Mesothelial cell of epicardium (in vitro differentiated cells): ENCODE data around the gene NAV2. TPM values are rescaled to one million over a fixed set of nuclear protein-coding genes. Genes with fewer than 3 reads are reported as not detected.

Source experiments
- DNase-seq, 2 experiments: peaks; one replicate each; pipeline ENCODE4 v3.0.0; 2021; ENCODE audit warnings: low spot score in 2 of 2; ENCODE audit not compliant: unreplicated experiment in 2 of 2
- H3K27ac Mint-ChIP-seq: 2 replicates; pipeline ENCODE4 v1.8.0; 2021; ENCODE audit warnings: mixed read lengths
- H3K27me3 Mint-ChIP-seq: 2 replicates; pipeline ENCODE4 v1.8.0; 2021; ENCODE audit warnings: low read depth, mixed read lengths
- H3K36me3 Mint-ChIP-seq: 2 replicates; pipeline ENCODE4 v1.8.0; 2021; ENCODE audit warnings: mixed read lengths
- H3K4me1 Mint-ChIP-seq: 2 replicates; pipeline ENCODE4 v1.8.0; 2021; ENCODE audit warnings: mixed read lengths
- H3K4me3 Mint-ChIP-seq: 2 replicates; pipeline ENCODE4 v1.8.0; 2021; ENCODE audit warnings: mild to moderate bottlenecking, moderate library complexity, mixed read lengths
- H3K9me3 Mint-ChIP-seq: 2 replicates; pipeline ENCODE4 v1.8.0; 2021; ENCODE audit warnings: mixed read lengths
- CTCF ChIP-seq: fragments of 200-600 bp; sonication (generic); IDR thresholded peaks from one replicate; pipeline ENCODE4 v1.5.0; 2021; ENCODE audit warnings: antibody characterized with exemption; ENCODE audit not compliant: unreplicated experiment
- total RNA-seq: library from RNA; stranded (reverse); gene quantifications from 3 replicates; pipeline ENCODE4 v1.2.1, GENCODE V29; 2021

Gene NAV2
- total RNA-seq, 1 donor from 2014 or later, result 69.8 TPM

GRCh38 chr11:19917069-19917468, 204.4 kb downstream of the NAV2 start:
- Mint-ChIP-seq H3K27me3 (no peaks in the 10 kb centered on the region), H3K9me3 (no peaks in the 10 kb centered on the region), H3K4me3 (no peak overlapping the region), H3K27ac (no peak overlapping the region), H3K4me1 (peaks cover 46% of the 10 kb centered on the region), H3K36me3 (no peaks in the 10 kb centered on the region)
- TF ChIP-seq CTCF, result no peak
- DNase-seq, result no peak

GRCh38 chr11:19918302-19919049, 205.8 kb downstream of the NAV2 start:
- peaks cover 37% of the 10 kb centered on the region for H3K4me1 Mint-ChIP-seq
- DNase-seq, result no peak
- no peaks in the 10 kb centered on the region for H3K9me3 Mint-ChIP-seq
- no peak for TF ChIP-seq CTCF
- no peak overlapping the region for H3K27ac Mint-ChIP-seq
- no peaks in the 10 kb centered on the region for H3K36me3 Mint-ChIP-seq
- no peaks in the 10 kb centered on the region for H3K27me3 Mint-ChIP-seq
- H3K4me3 Mint-ChIP-seq, result no peak overlapping the region

GRCh38 chr11:19919050-19919561, 206.5 kb downstream of the NAV2 start:
- no peaks in the 10 kb centered on the region for H3K9me3 Mint-ChIP-seq
- no peaks in the 10 kb centered on the region for H3K36me3 Mint-ChIP-seq
- no peak overlapping the region for H3K27ac Mint-ChIP-seq
- no peaks in the 10 kb centered on the region for H3K27me3 Mint-ChIP-seq
- DNase-seq, result no peak
- no peak for TF ChIP-seq CTCF
- no peak overlapping the region for H3K4me3 Mint-ChIP-seq
- H3K4me1 Mint-ChIP-seq, result peaks cover 37% of the 10 kb centered on the region

GRCh38 chr11:19920982-19921381, 208.3 kb downstream of the NAV2 start:
- no peak for TF ChIP-seq CTCF
- peaks cover 41% of the 10 kb centered on the region for H3K4me1 Mint-ChIP-seq
- H3K27me3 Mint-ChIP-seq, result no peaks in the 10 kb centered on the region
- H3K9me3 Mint-ChIP-seq, result no peaks in the 10 kb centered on the region
- H3K4me3 Mint-ChIP-seq, result no peak overlapping the region
- peak overlapping the region; percentile 82 for H3K27ac Mint-ChIP-seq
- no peak for DNase-seq
- H3K36me3 Mint-ChIP-seq, result no peaks in the 10 kb centered on the region

GRCh38 chr11:19921976-19922688, 209.5 kb downstream of the NAV2 start:
- Mint-ChIP-seq H3K36me3 (no peaks in the 10 kb centered on the region), H3K27ac (peak overlapping the region; percentile 14), H3K4me3 (no peak overlapping the region), H3K27me3 (no peaks in the 10 kb centered on the region), H3K4me1 (peaks cover 47% of the 10 kb centered on the region), H3K9me3 (no peaks in the 10 kb centered on the region)
- DNase-seq, result no peak
- TF ChIP-seq CTCF, result no peak
